Small intestine (tissue), 4 donors: ENCODE measurements around the gene MTM1. TPM values are rescaled to one million over a fixed set of nuclear protein-coding genes. Genes with fewer than 3 reads are reported as not detected.

Experiments used
- polyA plus RNA-seq, 4 donors: library from polyadenylated mRNA; stranded (reverse) in 3 of 4; unstranded in 1 of 4; fragments of 200-250 nt in 3 of 4; fragments of 120-200 nt in 1 of 4; gene quantifications; one replicate each; pipeline versions ENCODE4 v1.2.1 to v1.2.3, GENCODE V29; 2013
- donor health status: healthy with polysubstance abuse.
- donor health status: Bipolar disorder and iron deficiency.
- donor health status: healthy.

Gene MTM1
- polyA plus RNA-seq, 4 donors, result 7.1 to 16.9 (median 11.9) TPM

Other genes starting within 250 kb of the MTM1 start
- gene MAMLD1, start 205.3 kb upstream of the MTM1 start, polyA plus RNA-seq, result 1 to 10 TPM in 2 of 4 donors, under 1 TPM in 1, not detected in 1; 0.81 to 2.2 (median 1.4) TPM
- gene MTMR1, start 124.8 kb downstream of the MTM1 start, polyA plus RNA-seq, result 10 to 100 TPM in 1 of 4 donors, 1 to 10 TPM in 3; 5.6 to 18.1 (median 6.4) TPM